CD8-positive, alpha-beta memory T cell (primary cell): ENCODE results near the gene RAB35. TPM values are rescaled to one million over a fixed set of nuclear protein-coding genes. Genes with fewer than 3 reads are reported as not detected.

Source experiments
- CTCF ChIA-PET: fragments of 350-600 bp; sonication (Branson Sonifier 250); formaldehyde crosslinking; loops from one replicate; lab custom pipeline; 2021; ENCODE audit warnings: antibody characterized with exemption; lab: Charles Lee
- POLR2A ChIA-PET: fragments of 350-600 bp; sonication (Branson Sonifier 250); formaldehyde crosslinking; loops from one replicate; lab custom pipeline; 2021; ENCODE audit warnings: antibody characterized with exemption; lab: Charles Lee
- DNase-seq, 5 donors: peaks; one replicate each; pipeline versions ENCODE4 v3.0.0 to v3.0.0-alpha.2; 2020 to 2022; ENCODE audit warnings: mixed read lengths in 1 of 5
- H3K27ac ChIP-seq: one replicate; pipeline ENCODE4 v1.7.0; 2013; ENCODE audit warnings: low read depth, mild to moderate bottlenecking, low read length, moderate library complexity
- H3K27me3 ChIP-seq: 2 replicates; pipeline ENCODE4 v1.7.0; 2013; ENCODE audit warnings: low read length, mild to moderate bottlenecking; ENCODE audit not compliant: insufficient read depth, poor library complexity, severe bottlenecking
- H3K36me3 ChIP-seq: 2 replicates; pipeline ENCODE4 v1.7.0; 2013; ENCODE audit warnings: mild to moderate bottlenecking, low read length, moderate library complexity; ENCODE audit not compliant: insufficient read depth
- H3K4me1 ChIP-seq: 2 replicates; pipeline ENCODE4 v1.7.0; 2013; ENCODE audit warnings: mild to moderate bottlenecking, low read length, moderate library complexity; ENCODE audit not compliant: insufficient read depth
- H3K4me3 ChIP-seq: 2 replicates; pipeline ENCODE4 v1.7.0; 2013; ENCODE audit warnings: mild to moderate bottlenecking, low read length
- H3K9me3 ChIP-seq: 2 replicates; pipeline ENCODE4 v1.7.0; 2013; ENCODE audit warnings: mild to moderate bottlenecking, low read length
- H3K27ac Mint-ChIP-seq, 8 donors: one replicate each; pipeline ENCODE4 v1.8.0; 2020 to 2021; ENCODE audit warnings: mixed read lengths in 8 of 8, mild to moderate bottlenecking in 6 of 8, inconsistent platforms in 3 of 8, moderate library complexity in 3 of 8
- H3K27me3 Mint-ChIP-seq, 2 donors: one replicate each; pipeline ENCODE4 v1.8.0; 2020 to 2021; ENCODE audit warnings: mixed read lengths in 2 of 2, mild to moderate bottlenecking in 1 of 2, moderate library complexity in 1 of 2
- H3K36me3 Mint-ChIP-seq, 3 donors: one replicate each; pipeline ENCODE4 v1.8.0; 2020 to 2021; ENCODE audit warnings: mixed read lengths in 3 of 3, inconsistent platforms in 1 of 3, mild to moderate bottlenecking in 1 of 3
- H3K4me1 Mint-ChIP-seq, 3 donors: one replicate each; pipeline ENCODE4 v1.8.0; 2020 to 2021; ENCODE audit warnings: mixed read lengths in 3 of 3, inconsistent platforms in 1 of 3, mild to moderate bottlenecking in 1 of 3
- H3K4me3 Mint-ChIP-seq, 7 donors: one replicate each; pipeline ENCODE4 v1.8.0; 2020 to 2021; ENCODE audit warnings: mixed read lengths in 7 of 7, mild to moderate bottlenecking in 6 of 7, moderate library complexity in 4 of 7, inconsistent platforms in 2 of 7
- H3K9me3 Mint-ChIP-seq, 5 donors: one replicate each; pipeline ENCODE4 v1.8.0; 2020 to 2022; ENCODE audit warnings: mixed read lengths in 5 of 5, mild to moderate bottlenecking in 3 of 5, moderate library complexity in 2 of 5, inconsistent platforms in 1 of 5
- polyA plus RNA-seq: library from polyadenylated mRNA; unstranded; fragments of 300-500 nt; fragmentation: Illumina TruSeq; gene quantifications from one replicate; pipeline ENCODE4 v1.2.3, GENCODE V29; 2021
- total RNA-seq, 2 experiments: library from RNA; stranded (reverse); gene quantifications; one replicate each; pipeline ENCODE4 v1.2.3, GENCODE V29; 2021

The RAB35 gene
- total and polyA plus RNA-seq, 3 experiments from 2014 or later: 26.9 to 77.8 (median 66.8) TPM

DNA sequence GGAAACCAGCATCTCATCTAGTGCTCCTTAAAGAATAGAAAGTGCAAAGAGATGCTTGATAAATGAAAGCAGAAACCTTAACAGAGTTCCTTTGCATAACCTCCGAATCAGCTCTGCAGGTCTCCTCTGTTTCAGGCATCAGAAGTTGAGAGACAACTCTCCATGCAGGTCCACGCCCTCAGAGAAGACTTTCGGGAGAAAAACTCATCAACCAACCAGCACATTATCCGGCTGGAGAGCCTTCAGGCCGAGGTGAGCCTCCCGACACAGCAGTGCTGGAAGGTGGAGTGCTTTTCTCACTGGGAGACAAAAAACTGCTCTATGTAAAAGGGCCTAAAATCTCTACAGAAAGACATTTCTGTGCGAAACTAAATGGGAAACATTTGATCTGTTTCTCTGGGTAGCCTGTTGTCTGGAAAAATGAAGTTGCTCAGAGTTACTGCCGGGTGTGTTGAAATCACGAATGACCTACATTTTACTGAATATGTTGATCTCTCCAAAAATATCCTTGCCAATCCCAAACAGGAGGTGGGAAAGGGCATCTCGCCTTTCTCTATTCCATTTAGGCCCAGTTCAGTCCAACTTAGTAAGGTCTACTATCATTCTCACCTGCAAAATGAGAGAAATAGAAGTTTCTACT lies 54.9 kb downstream of the RAB35 start:
- POLR2A ChIA-PET: no interaction called here

DNA sequence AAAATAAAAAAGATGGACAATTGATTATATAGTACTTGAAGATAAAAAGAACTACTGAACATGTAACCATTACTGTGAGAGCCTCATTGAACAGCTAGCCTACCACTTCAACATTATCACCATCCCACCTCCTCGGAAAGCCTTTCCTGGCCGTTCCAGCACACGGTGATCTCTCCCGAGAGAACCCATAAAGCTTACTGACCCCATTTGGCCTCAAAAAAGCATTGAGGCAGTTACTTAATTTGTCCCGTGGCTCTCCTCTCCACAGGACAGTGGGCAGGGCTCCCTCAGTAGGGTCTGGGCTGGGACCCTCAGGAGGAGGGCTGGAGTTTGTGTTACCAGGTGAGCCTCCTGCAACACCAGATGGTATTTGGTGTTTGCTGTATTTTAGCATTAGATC lies 55.8 kb downstream of the RAB35 start:
- H3K27ac Mint-ChIP-seq: peak overlapping the region in 3 of 8 donors; percentile 11 to 48 (median 23)
- Histone ChIP-seq H3K4me1 (no peaks in the 10 kb centered on the region), H3K27me3 (no peaks in the 10 kb centered on the region), H3K36me3 (peaks cover 18% of the 10 kb centered on the region), H3K9me3 (no peaks in the 10 kb centered on the region), H3K27ac (no peak overlapping the region), H3K4me3 (no peak overlapping the region)
- peaks cover 2 to 11% (median 9%) of the 10 kb centered on the region in 3 donors for H3K4me1 Mint-ChIP-seq
- DNase-seq: no peak
- no peaks in the 10 kb centered on the region for H3K9me3 Mint-ChIP-seq
- peaks cover 0 to 60% (median 18%) of the 10 kb centered on the region in 3 donors for H3K36me3 Mint-ChIP-seq
- no peaks in the 10 kb centered on the region for H3K27me3 Mint-ChIP-seq
- ChIA-PET POLR2A (no interaction called here), CTCF (no interaction called here)
- peak overlapping the region in 1 of 7 donors; percentile 8 for H3K4me3 Mint-ChIP-seq

More for the DNA sequence above, 54.9 kb downstream of the RAB35 start:
- Histone ChIP-seq H3K9me3 (no peaks in the 10 kb centered on the region), H3K27me3 (no peaks in the 10 kb centered on the region), H3K27ac (no peak overlapping the region), H3K4me3 (no peak overlapping the region), H3K4me1 (no peaks in the 10 kb centered on the region), H3K36me3 (peaks cover 22% of the 10 kb centered on the region)
- Mint-ChIP-seq H3K27ac (peak overlapping the region in 4 of 8 donors; percentile 22 to 61 (median 42)), H3K4me3 (no peak overlapping the region), H3K27me3 (no peaks in the 10 kb centered on the region), H3K9me3 (no peaks in the 10 kb centered on the region), H3K36me3 (peaks cover 0 to 70% (median 18%) of the 10 kb centered on the region in 3 donors), H3K4me1 (peaks cover 2 to 11% (median 9%) of the 10 kb centered on the region in 3 donors)
- DNase-seq: no peak
- CTCF ChIA-PET: no interaction called here

DNA sequence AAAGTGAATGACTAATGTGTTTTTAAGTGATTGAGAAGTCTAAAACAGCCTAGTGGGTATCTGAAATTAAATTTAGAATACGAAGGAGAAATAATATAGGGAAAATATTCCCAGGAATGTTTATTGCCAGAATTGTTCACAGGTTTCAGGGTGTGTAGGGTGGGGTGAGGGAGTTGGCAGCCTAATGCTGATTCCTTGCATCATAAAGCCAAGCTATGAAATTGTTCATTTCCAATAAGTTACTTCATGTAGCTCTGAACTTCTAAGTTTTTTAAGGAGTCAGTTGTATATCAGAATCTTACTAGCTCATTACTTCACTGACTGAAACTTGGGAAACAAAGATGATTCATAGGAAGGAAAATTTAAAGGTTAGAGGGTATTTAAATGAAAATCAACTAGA lies 56.4 kb downstream of the RAB35 start:
- Histone ChIP-seq H3K4me1 (no peaks in the 10 kb centered on the region), H3K27me3 (no peaks in the 10 kb centered on the region), H3K4me3 (no peak overlapping the region), H3K9me3 (no peaks in the 10 kb centered on the region), H3K36me3 (peaks cover 13% of the 10 kb centered on the region), H3K27ac (no peak overlapping the region)
- Mint-ChIP-seq H3K27me3 (no peaks in the 10 kb centered on the region), H3K4me1 (peaks cover 2 to 12% (median 11%) of the 10 kb centered on the region in 3 donors), H3K27ac (peak overlapping the region in 2 of 8 donors; percentile 11 to 32), H3K4me3 (no peak overlapping the region), H3K9me3 (no peaks in the 10 kb centered on the region), H3K36me3 (peaks cover 0 to 56% (median 18%) of the 10 kb centered on the region in 3 donors)
- no peak for DNase-seq
- ChIA-PET CTCF (no interaction called here), POLR2A (interaction anchor here (0.8 kb wide), 1 partner anchor 21 kb away, joined by 3 read pairs; no protein-coding TSS in a partner anchor)

DNA sequence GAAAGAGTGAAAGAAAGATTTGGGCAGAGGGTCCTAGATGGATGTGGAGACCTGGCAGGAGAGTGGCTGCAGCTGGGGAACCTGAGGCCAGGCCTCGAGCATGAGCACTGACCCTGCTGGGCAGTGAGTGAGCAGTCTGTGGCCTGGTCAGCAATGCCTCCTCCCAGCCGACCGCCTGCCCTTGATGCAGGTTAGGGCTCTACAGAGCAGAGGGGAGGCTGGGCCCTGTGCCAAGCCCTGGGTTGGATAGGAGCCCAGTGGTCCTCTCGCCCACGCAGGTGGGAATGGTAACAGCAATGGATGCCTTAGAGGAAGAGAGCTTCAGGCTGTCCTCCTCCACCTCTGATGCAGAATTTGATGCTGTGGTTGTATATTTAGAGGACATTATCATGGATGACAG lies 59.8 kb downstream of the RAB35 start:
- Mint-ChIP-seq H3K27ac (peak overlapping the region in 1 of 8 donors; percentile 61), H3K9me3 (peaks cover 0 to 1% (median 0%) of the 10 kb centered on the region in 5 donors), H3K27me3 (no peaks in the 10 kb centered on the region), H3K4me3 (no peak overlapping the region), H3K36me3 (peaks cover 15 to 40% (median 16%) of the 10 kb centered on the region in 3 donors), H3K4me1 (peaks cover 8 to 28% (median 21%) of the 10 kb centered on the region in 3 donors)
- POLR2A ChIA-PET: no interaction called here
- DNase-seq: no peak
- H3K4me1 ChIP-seq: no peaks in the 10 kb centered on the region
- no peak overlapping the region for H3K27ac ChIP-seq
- no peaks in the 10 kb centered on the region for H3K9me3 ChIP-seq
- CTCF ChIA-PET: no interaction called here
- H3K4me3 ChIP-seq: no peak overlapping the region
- H3K27me3 ChIP-seq: no peaks in the 10 kb centered on the region
- H3K36me3 ChIP-seq: no peaks in the 10 kb centered on the region

DNA sequence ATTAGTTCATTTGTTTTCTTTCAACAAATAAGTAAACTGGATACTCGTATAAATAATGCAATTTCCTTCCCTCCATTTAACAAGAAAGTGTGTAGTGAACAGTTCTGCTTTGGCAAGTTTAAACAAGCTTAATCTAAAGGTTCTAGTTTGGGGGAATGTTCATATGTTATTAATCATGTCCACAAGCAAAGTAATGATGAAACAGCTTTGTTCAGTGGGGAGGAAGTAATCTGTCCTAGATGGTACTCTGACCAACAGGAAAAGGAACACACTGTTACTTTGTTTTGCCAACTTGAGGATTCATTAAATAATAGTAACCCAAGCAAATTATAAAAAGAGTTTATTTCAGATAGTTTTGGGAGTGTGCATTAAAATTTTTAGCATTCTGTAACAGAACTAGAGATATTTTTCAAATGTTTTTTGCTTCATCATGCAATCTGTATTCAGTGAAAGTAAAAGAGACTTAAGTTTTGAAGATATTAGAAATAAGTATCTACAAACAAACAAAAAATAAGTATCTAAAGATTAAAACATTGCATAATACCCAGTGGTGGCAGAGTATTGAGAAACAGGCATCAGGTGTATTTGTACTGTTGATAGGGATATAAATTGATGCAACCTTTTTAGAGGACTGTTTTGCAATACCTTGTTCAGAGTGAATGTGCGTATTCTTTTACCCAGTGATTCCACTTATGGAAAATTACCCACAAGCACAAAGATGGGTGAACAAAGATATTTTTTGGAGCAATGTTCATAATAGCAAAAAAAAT lies 61.1 kb downstream of the RAB35 start:
- H3K4me1 ChIP-seq: no peaks in the 10 kb centered on the region
- peaks cover 15 to 32% (median 17%) of the 10 kb centered on the region in 3 donors for H3K36me3 Mint-ChIP-seq
- ChIA-PET POLR2A (no interaction called here), CTCF (no interaction called here)
- no peak overlapping the region for H3K4me3 ChIP-seq
- no peak overlapping the region for H3K27ac ChIP-seq
- H3K9me3 ChIP-seq: no peaks in the 10 kb centered on the region
- H3K27me3 Mint-ChIP-seq: no peaks in the 10 kb centered on the region
- no peak for DNase-seq
- H3K27me3 ChIP-seq: no peaks in the 10 kb centered on the region
- no peak overlapping the region for H3K4me3 Mint-ChIP-seq
- H3K9me3 Mint-ChIP-seq: peaks cover 0 to 1% (median 0%) of the 10 kb centered on the region in 5 donors
- peaks cover 11 to 29% (median 24%) of the 10 kb centered on the region in 3 donors for H3K4me1 Mint-ChIP-seq
- peak overlapping the region in 3 of 8 donors; percentile 32 to 58 (median 54) for H3K27ac Mint-ChIP-seq
- H3K36me3 ChIP-seq: no peaks in the 10 kb centered on the region

DNA sequence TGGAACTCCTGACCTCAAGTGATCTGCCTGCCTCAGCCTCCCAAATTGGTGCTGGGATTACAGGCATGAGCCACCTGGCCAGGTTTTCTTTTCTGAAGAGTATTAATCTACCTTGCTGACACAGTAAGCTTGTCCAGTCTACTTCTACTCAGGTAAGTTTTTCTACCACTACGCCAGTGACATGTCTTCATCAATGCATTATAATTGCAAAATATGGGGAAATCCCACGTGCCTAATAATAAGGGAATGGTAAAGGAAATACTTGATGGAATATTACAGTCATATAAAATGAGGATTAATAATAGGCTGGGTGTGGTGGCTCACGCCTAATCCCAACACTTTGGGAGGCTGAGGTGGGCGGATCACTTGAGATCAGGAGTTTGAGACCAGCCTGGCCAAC lies 62.3 kb downstream of the RAB35 start:
- Mint-ChIP-seq H3K4me1 (peaks cover 13 to 32% (median 32%) of the 10 kb centered on the region in 3 donors), H3K36me3 (peaks cover 15 to 29% (median 17%) of the 10 kb centered on the region in 3 donors), H3K27me3 (no peaks in the 10 kb centered on the region), H3K4me3 (no peak overlapping the region), H3K27ac (no peak overlapping the region), H3K9me3 (peaks cover 0 to 1% (median 0%) of the 10 kb centered on the region in 5 donors)
- H3K27me3 ChIP-seq: no peaks in the 10 kb centered on the region
- DNase-seq: no peak
- H3K4me3 ChIP-seq: no peak overlapping the region
- H3K27ac ChIP-seq: no peak overlapping the region
- H3K4me1 ChIP-seq: no peaks in the 10 kb centered on the region
- ChIA-PET CTCF (no interaction called here), POLR2A (no interaction called here)
- H3K9me3 ChIP-seq: no peaks in the 10 kb centered on the region
- no peaks in the 10 kb centered on the region for H3K36me3 ChIP-seq

DNA sequence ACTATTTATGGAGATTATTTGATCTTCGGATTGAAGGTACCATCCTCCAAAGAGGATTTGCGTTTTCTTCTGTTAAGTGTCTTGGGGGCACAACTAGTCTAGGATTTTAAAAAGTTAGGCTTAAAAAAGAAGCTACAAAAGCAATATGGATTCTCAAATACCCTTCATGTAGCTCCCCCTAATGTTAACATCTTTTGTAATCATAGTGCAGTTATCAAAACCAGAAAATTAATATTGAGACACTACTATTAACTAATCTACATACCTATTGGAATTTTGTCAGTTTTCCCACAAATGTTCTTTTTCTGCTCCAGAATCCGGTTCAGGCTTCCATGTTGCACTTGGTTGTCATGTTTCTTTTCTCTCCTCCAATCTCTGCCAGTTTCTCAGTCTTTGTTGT lies 65.0 kb downstream of the RAB35 start:
- POLR2A ChIA-PET: no interaction called here

DNA sequence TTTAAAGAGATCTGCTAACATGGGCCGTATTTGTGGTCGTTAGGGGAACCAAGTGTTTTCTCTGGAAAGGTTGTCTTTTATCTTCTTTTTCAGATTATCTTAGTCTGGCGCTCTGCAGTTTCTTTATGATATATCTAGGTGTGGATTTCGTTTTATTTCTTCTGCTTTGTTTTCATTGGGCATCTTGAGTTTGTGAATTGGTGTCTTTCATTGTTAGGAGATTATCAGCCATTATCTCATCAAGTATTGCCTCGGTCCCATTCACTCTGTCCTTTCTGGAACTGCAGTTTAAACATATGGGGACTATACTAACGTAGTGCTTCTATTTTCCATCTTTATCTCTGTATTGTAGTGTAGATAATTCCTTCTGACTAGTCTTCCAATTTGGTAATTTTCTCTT lies 67.1 kb downstream of the RAB35 start:
- peaks cover 13 to 31% (median 17%) of the 10 kb centered on the region in 3 donors for H3K36me3 Mint-ChIP-seq
- H3K27me3 Mint-ChIP-seq: no peaks in the 10 kb centered on the region
- Histone ChIP-seq H3K4me3 (no peak overlapping the region), H3K27me3 (no peaks in the 10 kb centered on the region), H3K36me3 (no peaks in the 10 kb centered on the region), H3K9me3 (no peaks in the 10 kb centered on the region), H3K27ac (no peak overlapping the region), H3K4me1 (peaks cover 22% of the 10 kb centered on the region)
- peaks cover 43 to 62% (median 59%) of the 10 kb centered on the region in 3 donors for H3K4me1 Mint-ChIP-seq
- ChIA-PET CTCF (no interaction called here), POLR2A (no interaction called here)
- H3K9me3 Mint-ChIP-seq: peaks cover 0 to 1% (median 0%) of the 10 kb centered on the region in 5 donors
- peak overlapping the region in 7 of 8 donors; percentile 36 to 95 (median 86) for H3K27ac Mint-ChIP-seq
- no peak for DNase-seq
- H3K4me3 Mint-ChIP-seq: peak overlapping the region in 2 of 7 donors; percentile 27 to 42

More for the DNA sequence above, 65.0 kb downstream of the RAB35 start:
- Histone ChIP-seq H3K4me3 (no peak overlapping the region), H3K27ac (no peak overlapping the region), H3K4me1 (peaks cover 22% of the 10 kb centered on the region), H3K36me3 (no peaks in the 10 kb centered on the region), H3K9me3 (no peaks in the 10 kb centered on the region), H3K27me3 (no peaks in the 10 kb centered on the region)
- no peak for DNase-seq
- Mint-ChIP-seq H3K4me1 (peaks cover 36 to 59% (median 55%) of the 10 kb centered on the region in 3 donors), H3K9me3 (peaks cover 0 to 1% (median 0%) of the 10 kb centered on the region in 5 donors), H3K4me3 (no peak overlapping the region), H3K36me3 (peaks cover 10 to 25% (median 17%) of the 10 kb centered on the region in 3 donors), H3K27me3 (no peaks in the 10 kb centered on the region), H3K27ac (peak overlapping the region in 3 of 8 donors; percentile 14 to 60 (median 36))
- CTCF ChIA-PET: no interaction called here
